NB4 (cell line): ENCODE results near the gene BRSK2.

Source experiments
- POLR2A ChIP-seq: IDR thresholded peaks from 2 replicates; pipeline ENCODE4 v1.6.1; 2011; ENCODE audit warnings: mild to moderate bottlenecking; ENCODE audit not compliant: insufficient read length; ENCODE audit errors: extremely low read depth
- TF ChIP-seq, protein P1 (sequence below): IDR thresholded peaks from one replicate; pipeline ENCODE4 v1.5.1; 2012; ENCODE audit warnings: low read depth, low read length

DNA sequence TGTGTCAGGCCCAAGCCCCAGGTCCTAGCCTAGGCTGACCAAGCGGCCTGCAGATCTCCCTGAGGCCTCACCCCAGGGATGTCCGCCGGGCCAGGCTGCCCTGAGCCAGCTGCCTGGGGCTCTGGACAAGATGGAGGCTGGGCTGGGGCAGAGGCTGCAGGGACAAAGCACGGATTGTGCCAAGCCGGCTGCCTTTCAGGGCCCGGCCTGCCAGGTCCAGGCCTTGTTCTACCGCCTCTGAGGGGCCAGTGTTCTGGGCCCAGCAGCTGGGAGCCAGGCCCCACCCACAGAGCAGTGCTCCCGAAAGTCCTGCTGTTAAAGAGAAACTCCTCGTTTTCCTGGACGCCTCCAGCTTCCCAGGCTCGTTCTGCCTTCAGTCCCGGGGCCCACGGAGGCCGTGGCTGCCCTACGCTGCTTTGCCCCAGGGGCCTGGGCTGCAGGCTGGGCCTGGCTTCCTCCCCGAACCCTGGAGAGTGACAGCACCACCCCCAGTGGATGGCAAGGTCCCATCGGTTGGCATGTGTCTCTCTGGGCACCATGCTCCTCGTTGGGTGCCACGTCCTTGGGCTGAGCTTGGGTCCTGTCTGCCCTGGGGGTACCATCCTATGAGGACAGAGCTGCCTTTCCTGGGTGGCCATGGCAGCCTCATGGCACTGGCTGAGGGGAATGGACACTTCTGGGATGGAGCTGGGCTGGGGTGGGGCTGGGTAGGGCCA is 7.6 kb downstream of the BRSK2 start:
- no peak for TF ChIP-seq POLR2A
- TF ChIP-seq, protein P1, sequence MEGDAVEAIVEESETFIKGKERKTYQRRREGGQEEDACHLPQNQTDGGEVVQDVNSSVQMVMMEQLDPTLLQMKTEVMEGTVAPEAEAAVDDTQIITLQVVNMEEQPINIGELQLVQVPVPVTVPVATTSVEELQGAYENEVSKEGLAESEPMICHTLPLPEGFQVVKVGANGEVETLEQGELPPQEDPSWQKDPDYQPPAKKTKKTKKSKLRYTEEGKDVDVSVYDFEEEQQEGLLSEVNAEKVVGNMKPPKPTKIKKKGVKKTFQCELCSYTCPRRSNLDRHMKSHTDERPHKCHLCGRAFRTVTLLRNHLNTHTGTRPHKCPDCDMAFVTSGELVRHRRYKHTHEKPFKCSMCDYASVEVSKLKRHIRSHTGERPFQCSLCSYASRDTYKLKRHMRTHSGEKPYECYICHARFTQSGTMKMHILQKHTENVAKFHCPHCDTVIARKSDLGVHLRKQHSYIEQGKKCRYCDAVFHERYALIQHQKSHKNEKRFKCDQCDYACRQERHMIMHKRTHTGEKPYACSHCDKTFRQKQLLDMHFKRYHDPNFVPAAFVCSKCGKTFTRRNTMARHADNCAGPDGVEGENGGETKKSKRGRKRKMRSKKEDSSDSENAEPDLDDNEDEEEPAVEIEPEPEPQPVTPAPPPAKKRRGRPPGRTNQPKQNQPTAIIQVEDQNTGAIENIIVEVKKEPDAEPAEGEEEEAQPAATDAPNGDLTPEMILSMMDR, result no peak
